HG02798 (cell line): ENCODE measurements around the gene RGS1.

Experiments
- ATAC-seq: cut with Tn5 transposase; IDR thresholded peaks from one replicate; pipeline ENCODE4 v1.9.1; 2021; ENCODE audit warnings: mild to moderate bottlenecking; ENCODE audit not compliant: unreplicated experiment, poor library complexity

RGS1 gene

GRCh38 chr1:192575499-192576189 lies at the start of gene RGS1:
Gene RGS1 (plus strand): TSS chr1:192575773. CDS start chr1:192575793, 20 bp downstream.
- ATAC-seq, result peak; percentile 89

- ATAC-seq, result no peak
Measured at GRCh38 chr1:192527111-192527795, 48.3 kb upstream of the RGS1 start.

GRCh38 chr1:192527950-192528349 lies 47.6 kb upstream of the RGS1 start:
- ATAC-seq, result peak; percentile 49

GRCh38 chr1:192529031-192529755 lies 46.4 kb upstream of the RGS1 start:
- no peak for ATAC-seq

GRCh38 chr1:192529811-192530210 lies 45.8 kb upstream of the RGS1 start:
- no peak for ATAC-seq

GRCh38 chr1:192530254-192530653 lies 45.3 kb upstream of the RGS1 start:
- ATAC-seq, result peak; percentile 96

GRCh38 chr1:192531037-192531703 lies 44.4 kb upstream of the RGS1 start:
- ATAC-seq, result peak; percentile 46

- no peak for ATAC-seq
Measured at GRCh38 chr1:192534666-192535065, 40.9 kb upstream of the RGS1 start.

- no peak for ATAC-seq
Measured at GRCh38 chr1:192535916-192536664, 39.5 kb upstream of the RGS1 start.

- peak; percentile 90 for ATAC-seq
Measured at GRCh38 chr1:192538407-192539296, 36.9 kb upstream of the RGS1 start.

GRCh38 chr1:192539297-192540092 lies 36.1 kb upstream of the RGS1 start:
- no peak for ATAC-seq

GRCh38 chr1:192543445-192543844 lies 32.1 kb upstream of the RGS1 start:
- ATAC-seq, result no peak

GRCh38 chr1:192545896-192546521 lies 29.6 kb upstream of the RGS1 start:
- peak; percentile 55 for ATAC-seq

- ATAC-seq, result no peak
Measured at GRCh38 chr1:192546596-192547190, 28.9 kb upstream of the RGS1 start.

GRCh38 chr1:192547501-192547900 lies 28.1 kb upstream of the RGS1 start:
- no peak for ATAC-seq

GRCh38 chr1:192549937-192550336 lies 25.6 kb upstream of the RGS1 start:
- ATAC-seq, result no peak

GRCh38 chr1:192550922-192551534 lies 24.5 kb upstream of the RGS1 start:
- peak; percentile 71 for ATAC-seq
